MM.1S (cell line): ENCODE results near the gene CDKN2D.

Source experiments
- DNase-seq: peaks from one replicate; pipeline ENCODE4 v3.0.0-alpha.2; 2015
- H2AFZ ChIP-seq: fragments of 300-600 bp; sonication (generic); 2 replicates; pipeline ENCODE4 v1.6.0; 2016; ENCODE audit warnings: antibody characterized with exemption, low read length
- H3F3A ChIP-seq: fragments of 300-600 bp; sonication (generic); 2 replicates; pipeline ENCODE4 v1.6.1; 2016; ENCODE audit warnings: mild to moderate bottlenecking, antibody characterized with exemption, low read length, moderate library complexity, mixed read lengths; ENCODE audit not compliant: insufficient read depth
- H3K27ac ChIP-seq: fragments of 300-600 bp; sonication (generic); 2 replicates; pipeline ENCODE4 v1.5.1; 2016; ENCODE audit warnings: mild to moderate bottlenecking, low read length
- H3K27me3 ChIP-seq: fragments of 300-600 bp; sonication (generic); replicated peaks from 2 replicates; pipeline ENCODE4 v1.6.0; 2016; ENCODE audit warnings: low read length; ENCODE audit not compliant: insufficient read depth
- H3K36me3 ChIP-seq: fragments of 300-600 bp; sonication (generic); replicated peaks from 2 replicates; pipeline ENCODE4 v1.6.1; 2016; ENCODE audit warnings: mild to moderate bottlenecking, low read length, mixed read lengths; ENCODE audit not compliant: insufficient read depth
- H3K4me1 ChIP-seq: fragments of 300-600 bp; sonication (generic); 2 replicates; pipeline ENCODE4 v1.6.1; 2016; ENCODE audit warnings: low read length, mixed read lengths
- H3K4me2 ChIP-seq: fragments of 300-600 bp; sonication (generic); 2 replicates; pipeline ENCODE4 v1.6.0; 2016; ENCODE audit warnings: low read depth, low read length
- H3K4me3 ChIP-seq: fragments of 300-600 bp; sonication (generic); 2 replicates; pipeline ENCODE4 v1.5.1; 2016; ENCODE audit warnings: low read length, mixed read lengths
- H3K79me2 ChIP-seq: fragments of 300-600 bp; sonication (generic); 2 replicates; pipeline ENCODE4 v1.6.1; 2016; ENCODE audit warnings: mixed run types, low read length, mixed read lengths
- H3K9ac ChIP-seq: fragments of 300-600 bp; sonication (generic); 2 replicates; pipeline ENCODE4 v1.6.1; 2016; ENCODE audit warnings: low read length, mixed read lengths
- H3K9me2 ChIP-seq: fragments of 300-600 bp; sonication (generic); replicated peaks from 2 replicates; pipeline ENCODE4 v1.6.1; 2016; ENCODE audit warnings: mild to moderate bottlenecking, low read length, mixed read lengths; ENCODE audit not compliant: insufficient read depth
- H3K9me3 ChIP-seq: fragments of 300-600 bp; sonication (generic); replicated peaks from 2 replicates; pipeline ENCODE4 v1.6.1; 2016; ENCODE audit warnings: mild to moderate bottlenecking, low read length, mixed read lengths; ENCODE audit not compliant: insufficient read depth
- H4K20me1 ChIP-seq: fragments of 300-600 bp; sonication (generic); 2 replicates; pipeline ENCODE4 v1.6.1; 2016; ENCODE audit warnings: mild to moderate bottlenecking, low read length, moderate library complexity, mixed read lengths; ENCODE audit not compliant: insufficient read depth
- CTCF ChIP-seq: fragments of 300-600 bp; sonication (generic); IDR thresholded peaks from 2 replicates; pipeline ENCODE4 v1.5.1; 2016; ENCODE audit warnings: antibody characterized with exemption, low read length, mixed read lengths
- EZH2 ChIP-seq: fragments of 300-600 bp; sonication (generic); optimal IDR thresholded peaks from 2 replicates; pipeline ENCODE3; 2017; ENCODE audit warnings: low read depth, mild to moderate bottlenecking, antibody characterized with exemption, low read length, mixed read lengths
- EZH2phosphoT487 ChIP-seq: fragments of 300-600 bp; sonication (generic); IDR thresholded peaks from 2 replicates; pipeline ENCODE4 v1.6.1; 2018; ENCODE audit warnings: antibody characterized with exemption, low read length

The CDKN2D gene

GRCh38 chr19:10601999-10602329, 33.2 kb upstream of the CDKN2D start:
- peak overlapping the region; percentile 70 for H3K4me2 ChIP-seq
- 0 out of 2 replicates have a peak, but pooled peaks cover 11% of the 10 kb centered on the region for H3K27me3 ChIP-seq
- H3F3A ChIP-seq: peaks cover 2% of the 10 kb centered on the region; the same call in 1 of the 2 replicates
- H3K79me2 ChIP-seq: no peaks in the 10 kb centered on the region
- no peaks in the 10 kb centered on the region for H3K36me3 ChIP-seq
- no peaks in the 10 kb centered on the region for H3K9me2 ChIP-seq
- no peak for DNase-seq
- no peak overlapping the region for H3K27ac ChIP-seq
- no peaks in the 10 kb centered on the region for H4K20me1 ChIP-seq
- no peak overlapping the region for H3K9ac ChIP-seq
- TF ChIP-seq EZH2 (no peak), EZH2phosphoT487 (no peak), CTCF (no peak)
- H3K4me1 ChIP-seq: peaks cover 2% of the 10 kb centered on the region
- no peak overlapping the region for H3K4me3 ChIP-seq
- H2AFZ ChIP-seq: peak overlapping the region; percentile 67; the same call in 1 of the 2 replicates
- no peaks in the 10 kb centered on the region for H3K9me3 ChIP-seq

DNA sequence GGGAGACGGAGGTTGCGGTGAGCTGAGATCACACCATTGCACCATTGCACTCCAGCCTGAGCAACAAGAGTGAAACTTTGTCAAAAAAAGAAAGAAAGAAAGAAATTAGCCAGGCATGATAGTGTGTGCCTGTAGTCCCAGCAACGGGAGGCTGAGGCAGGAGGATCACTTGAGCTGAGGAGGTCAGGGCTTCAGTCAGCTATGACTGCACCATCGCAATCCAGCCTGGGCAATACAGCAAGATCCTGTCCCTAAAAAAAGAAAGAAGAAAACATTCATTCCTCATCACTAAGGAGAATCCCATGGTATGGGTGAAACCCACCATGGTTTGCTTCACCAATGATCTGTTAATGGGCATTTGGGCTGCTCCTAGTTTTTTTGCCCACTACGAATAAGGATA, 31.4 kb upstream of the CDKN2D start:
- no peaks in the 10 kb centered on the region for H3K9me3 ChIP-seq
- H3K9me2 ChIP-seq: no peaks in the 10 kb centered on the region
- H2AFZ ChIP-seq: no peak overlapping the region
- TF ChIP-seq EZH2phosphoT487 (no peak), CTCF (no peak), EZH2 (no peak)
- no peaks in the 10 kb centered on the region for H4K20me1 ChIP-seq
- no peak for DNase-seq
- no peaks in the 10 kb centered on the region for H3K36me3 ChIP-seq
- peaks cover 12% of the 10 kb centered on the region for H3K4me1 ChIP-seq
- H3K9ac ChIP-seq: no peak overlapping the region
- H3F3A ChIP-seq: peaks cover 18% of the 10 kb centered on the region
- H3K27ac ChIP-seq: no peak overlapping the region
- H3K27me3 ChIP-seq: 0 out of 2 replicates have a peak, but pooled peaks cover 11% of the 10 kb centered on the region
- no peak overlapping the region for H3K4me3 ChIP-seq
- H3K79me2 ChIP-seq: no peaks in the 10 kb centered on the region
- no peak overlapping the region for H3K4me2 ChIP-seq

GRCh38 chr19:10593820-10594637, 25.2 kb upstream of the CDKN2D start:
- Histone ChIP-seq H3K79me2 (no peaks in the 10 kb centered on the region), H3K9me2 (no peaks in the 10 kb centered on the region), H3K9ac (no peak overlapping the region), H3K27ac (peak overlapping the region; percentile 44; the same call in 1 of the 2 replicates), H3K4me2 (peak overlapping the region; percentile 32; the same call in 1 of the 2 replicates), H2AFZ (no peak overlapping the region), H3K27me3 (no peaks in the 10 kb centered on the region), H4K20me1 (no peaks in the 10 kb centered on the region), H3K4me3 (no peak overlapping the region), H3F3A (peaks cover 32% of the 10 kb centered on the region), H3K4me1 (peaks cover 23% of the 10 kb centered on the region), H3K9me3 (no peaks in the 10 kb centered on the region), H3K36me3 (no peaks in the 10 kb centered on the region)
- TF ChIP-seq EZH2phosphoT487: no peak
- TF ChIP-seq EZH2: no peak
- DNase-seq: peak; percentile 70

DNA sequence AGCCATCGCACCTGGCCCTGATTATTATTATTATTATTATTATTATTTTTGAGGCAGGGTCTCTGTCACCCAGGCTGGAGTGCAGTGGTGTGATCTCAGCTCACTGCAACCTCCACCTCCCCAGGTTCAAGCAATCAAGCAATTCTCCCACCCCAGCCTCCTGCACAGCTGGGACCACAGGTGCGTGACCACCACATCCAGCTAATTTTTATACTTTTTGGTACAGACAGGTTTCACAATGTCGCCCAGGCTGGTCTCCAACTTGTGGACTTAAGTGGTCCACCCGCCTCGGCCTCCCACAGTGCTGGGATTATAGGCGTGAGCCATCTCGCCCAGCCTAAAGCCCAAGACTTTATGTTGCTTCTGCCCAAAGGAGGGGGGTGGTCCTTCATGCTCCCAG, 24.4 kb upstream of the CDKN2D start:
- Histone ChIP-seq H3K9ac (no peak overlapping the region), H3K36me3 (no peaks in the 10 kb centered on the region), H3K4me1 (peaks cover 23% of the 10 kb centered on the region), H3K27me3 (no peaks in the 10 kb centered on the region), H3K4me3 (no peak overlapping the region), H3K79me2 (no peaks in the 10 kb centered on the region), H4K20me1 (no peaks in the 10 kb centered on the region), H3K9me3 (no peaks in the 10 kb centered on the region), H3K9me2 (no peaks in the 10 kb centered on the region), H3F3A (peaks cover 32% of the 10 kb centered on the region), H3K4me2 (no peak overlapping the region), H3K27ac (no peak overlapping the region), H2AFZ (no peak overlapping the region)
- TF ChIP-seq EZH2phosphoT487: no peak
- no peak for TF ChIP-seq EZH2
- TF ChIP-seq CTCF: no peak
- DNase-seq: no peak
